GM23248 (cell line): ENCODE measurements around the gene POGZ.

Source experiments
- EZH2 ChIP-seq: fragments of 200-600 bp; sonication (generic); IDR thresholded peaks from 2 replicates; pipeline ENCODE4 v1.6.1; 2018; ENCODE audit warnings: antibody characterized with exemption, mild to moderate bottlenecking; ENCODE audit not compliant: insufficient read depth, poor library complexity, severe bottlenecking
- EZH2phosphoT487 ChIP-seq: fragments of 200-600 bp; sonication (generic); IDR thresholded peaks from 2 replicates; pipeline ENCODE4 v1.6.1; 2018; ENCODE audit warnings: antibody characterized with exemption, moderate library complexity, mild to moderate bottlenecking, low read depth; ENCODE audit not compliant: insufficient read depth

GRCh38 chr1:151455966-151456365 lies 3.3 kb downstream of the POGZ start:
- TF ChIP-seq EZH2phosphoT487, result no peak
- TF ChIP-seq EZH2, result no peak
